ENCODE results near the gene ASIC2. TPM values are rescaled to one million over a fixed set of nuclear protein-coding genes. Genes with fewer than 3 reads are reported as not detected.
A peak's percentile ranks its signal among the peaks of the same experiment; 100 is the strongest.

ASIC2 gene
- total RNA-seq, 4 donors from 2014 or later: 0.80 to 1.8 (median 1.4) TPM; not detected in 1

GRCh38 chr17:33242375-33243124 is 50.5 kb downstream of the ASIC2 start:
- Histone ChIP-seq H3K4me3 (no peak overlapping the region), H3K9me3 (no peaks in the 10 kb centered on the region), H3K4me1 (no peaks in the 10 kb centered on the region), H3K36me3 (no peaks in the 10 kb centered on the region), H3K27me3 (no peaks in the 10 kb centered on the region), H3K27ac (no peak overlapping the region)
- DNase-seq: no peak
- TF ChIP-seq POLR2A (IDR thresholded peaks at IDR 0.05): no peak
- TF ChIP-seq CTCF (IDR thresholded peaks at IDR 0.05): no peak

- H3K36me3 ChIP-seq: no peaks in the 10 kb centered on the region
- no peak overlapping the region for H3K4me3 ChIP-seq
- no peaks in the 10 kb centered on the region for H3K27me3 ChIP-seq
- TF ChIP-seq POLR2A (IDR thresholded peaks at IDR 0.05) (no peak), CTCF (IDR thresholded peaks at IDR 0.05) (no peak)
- no peak for DNase-seq
- no peak overlapping the region for H3K27ac ChIP-seq
- no peaks in the 10 kb centered on the region for H3K9me3 ChIP-seq
- no peaks in the 10 kb centered on the region for H3K4me1 ChIP-seq
These were observed 51.7 kb downstream of the ASIC2 start for GRCh38 chr17:33241390-33241789.

GRCh38 chr17:33240362-33240761 is 52.7 kb downstream of the ASIC2 start:
- H3K4me1 ChIP-seq: no peaks in the 10 kb centered on the region
- no peak overlapping the region for H3K4me3 ChIP-seq
- H3K9me3 ChIP-seq: no peaks in the 10 kb centered on the region
- no peak for DNase-seq
- no peak overlapping the region for H3K27ac ChIP-seq
- no peaks in the 10 kb centered on the region for H3K27me3 ChIP-seq
- H3K36me3 ChIP-seq: no peaks in the 10 kb centered on the region
- TF ChIP-seq CTCF (IDR thresholded peaks at IDR 0.05) (no peak), POLR2A (IDR thresholded peaks at IDR 0.05) (no peak)

- Histone ChIP-seq H3K27ac (no peak overlapping the region), H3K9me3 (no peaks in the 10 kb centered on the region), H3K4me1 (no peaks in the 10 kb centered on the region), H3K27me3 (no peaks in the 10 kb centered on the region), H3K4me3 (no peak overlapping the region), H3K36me3 (no peaks in the 10 kb centered on the region)
- DNase-seq: no peak
- TF ChIP-seq POLR2A (IDR thresholded peaks at IDR 0.05) (no peak), CTCF (IDR thresholded peaks at IDR 0.05) (no peak)
These were observed 53.4 kb downstream of the ASIC2 start for GRCh38 chr17:33239702-33240101.

GRCh38 chr17:33234930-33235685 is 58.0 kb downstream of the ASIC2 start:
- no peak for TF ChIP-seq POLR2A (IDR thresholded peaks at IDR 0.05)
- no peak for TF ChIP-seq CTCF (IDR thresholded peaks at IDR 0.05)
- peak in 1 of 3 donors; percentile 52 for DNase-seq
- H3K27me3 ChIP-seq: no peaks in the 10 kb centered on the region
- no peak overlapping the region for H3K4me3 ChIP-seq
- peaks cover 0 to 10% (median 0%) of the 10 kb centered on the region in 4 donors for H3K4me1 ChIP-seq
- H3K9me3 ChIP-seq: no peaks in the 10 kb centered on the region
- no peaks in the 10 kb centered on the region for H3K36me3 ChIP-seq
- H3K27ac ChIP-seq: no peak overlapping the region
